GM10248 (cell line): ENCODE results near the gene WRNIP1.
A peak's percentile ranks its signal among the peaks of the same experiment; 100 is the strongest.

ENCODE experiments used
- CTCF ChIA-PET: fragments of 300-600 bp; sonication (Branson Sonifier 250); formaldehyde crosslinking; extraction: SDS; loops from one replicate; lab custom pipeline; 2021; ENCODE audit warnings: antibody characterized with exemption; lab: Yijun Ruan, JAX
- POLR2A ChIA-PET: fragments of 350-650 bp; sonication (Branson Sonifier 250); formaldehyde crosslinking; extraction: SDS; loops from one replicate; lab custom pipeline; 2020; ENCODE audit warnings: antibody characterized with exemption; lab: Yijun Ruan, JAX
- DNase-seq: peaks from one replicate; pipeline ENCODE4 v3.0.0; 2012; ENCODE audit errors: extremely low spot score
- CTCF ChIP-seq: IDR thresholded peaks from 2 replicates; pipeline ENCODE4 v1.5.1; 2012; ENCODE audit warnings: mild to moderate bottlenecking, low read depth; ENCODE audit errors: extremely low read depth, missing control alignments, control extremely low read depth

Gene WRNIP1

GRCh38 chr6:2745246-2745645 is 19.9 kb upstream of the WRNIP1 start:
- POLR2A ChIA-PET = no interaction called here
- TF ChIP-seq CTCF = no peak
- DNase-seq = no peak
- CTCF ChIA-PET = interaction anchor here (9.9 kb wide), 1 partner anchor 16 kb away, joined by 127 read pairs; the partner anchor contains the start of gene WRNIP1

GRCh38 chr6:2746557-2747061 is 18.6 kb upstream of the WRNIP1 start:
- TF ChIP-seq CTCF = no peak
- POLR2A ChIA-PET = no interaction called here
- DNase-seq = no peak
- CTCF ChIA-PET = interaction anchor here (1.3 to 9.9 kb wide), 3 partner anchors 8 to 15 kb away, joined by 3 to 127 read pairs (median 108); partner anchors contain the start of gene WRNIP1

- TF ChIP-seq CTCF = no peak
- CTCF ChIA-PET = interaction anchor here (2.6 to 9.9 kb wide), 5 partner anchors 10 to 1151 kb away, joined by 9 to 127 read pairs (median 30); partner anchors contain the start of gene WRNIP1
- DNase-seq = no peak
- POLR2A ChIA-PET = no interaction called here
Measured at GRCh38 chr6:2748183-2748582, 17.0 kb upstream of the WRNIP1 start.

DNA sequence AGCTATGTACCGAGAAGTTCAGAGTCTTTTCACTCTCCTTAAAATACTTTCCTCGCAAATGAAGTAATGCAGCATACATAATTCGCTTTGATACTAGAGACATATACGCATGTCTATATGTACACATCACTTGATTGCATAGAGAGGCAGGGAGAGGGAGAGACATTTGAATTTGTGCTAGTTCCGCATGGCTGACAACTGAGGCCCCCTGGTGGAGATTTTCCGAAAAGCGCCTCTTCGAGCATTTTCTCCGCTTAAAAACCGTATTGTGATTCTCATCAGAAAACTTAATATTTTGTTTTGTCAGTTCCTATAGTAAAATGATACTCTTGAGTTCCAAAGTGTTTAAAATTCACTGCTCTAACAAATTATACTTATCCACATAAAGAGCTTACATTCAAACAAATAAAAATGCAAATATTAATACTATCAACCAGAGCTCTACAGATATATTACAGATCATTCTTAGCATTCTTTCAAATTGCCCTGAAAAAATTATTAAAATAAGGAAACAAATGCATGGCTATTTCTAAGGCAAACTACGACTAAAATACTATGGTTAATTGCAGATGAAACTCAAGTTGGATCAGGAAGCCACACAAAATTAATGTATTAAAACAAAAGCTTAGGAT is 15.1 kb upstream of the WRNIP1 start:
- POLR2A ChIA-PET = no interaction called here
- CTCF ChIA-PET = interaction anchor here (0.8 to 9.9 kb wide), 27 partner anchors 11 to 1157 kb away, joined by 3 to 127 read pairs (median 6); partner anchors contain the start of gene WRNIP1
- peak; percentile 51 for DNase-seq
- peak; percentile 61 for TF ChIP-seq CTCF

DNA sequence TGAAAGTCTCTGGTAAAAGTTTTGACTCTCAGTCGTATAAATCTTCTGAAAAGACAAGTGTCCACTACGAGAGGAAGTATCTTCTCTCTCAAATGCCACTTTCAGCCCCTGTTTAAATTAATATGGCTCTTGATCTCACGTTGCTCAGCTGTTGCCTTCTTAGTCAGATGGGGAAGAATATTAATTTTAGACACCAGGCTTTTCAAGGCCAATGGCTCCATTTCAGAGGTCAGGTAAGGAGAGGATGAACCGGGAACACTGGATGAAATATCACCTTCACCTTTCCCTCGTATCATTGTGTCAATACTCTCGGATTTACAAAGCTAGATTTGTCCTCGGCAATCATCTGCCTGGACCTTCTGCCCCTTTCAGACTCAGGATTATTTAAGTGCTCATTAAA is 14.4 kb upstream of the WRNIP1 start, which contains the start of gene MYLK4:
MYLK4 (minus strand) TSS at position 91 of the 400 bp plus-strand sequence. CDS start 1,628 bp downstream, outside the sequence.
- no peak for DNase-seq
- TF ChIP-seq CTCF = no peak
- ChIA-PET CTCF (interaction anchor here (0.8 to 9.9 kb wide), 23 partner anchors 11 to 1158 kb away, joined by 3 to 127 read pairs (median 6); partner anchors contain the start of gene WRNIP1), POLR2A (no interaction called here)

GRCh38 chr6:2751871-2752270 is 13.3 kb upstream of the WRNIP1 start:
- ChIA-PET POLR2A (no interaction called here), CTCF (interaction anchor here (1.8 to 9.9 kb wide), 5 partner anchors 10 to 1159 kb away, joined by 4 to 127 read pairs (median 14); partner anchors contain the start of gene WRNIP1)
- TF ChIP-seq CTCF = no peak
- no peak for DNase-seq
